ENCODE measurements around the gene LRRC8E.

Gene LRRC8E

DNA sequence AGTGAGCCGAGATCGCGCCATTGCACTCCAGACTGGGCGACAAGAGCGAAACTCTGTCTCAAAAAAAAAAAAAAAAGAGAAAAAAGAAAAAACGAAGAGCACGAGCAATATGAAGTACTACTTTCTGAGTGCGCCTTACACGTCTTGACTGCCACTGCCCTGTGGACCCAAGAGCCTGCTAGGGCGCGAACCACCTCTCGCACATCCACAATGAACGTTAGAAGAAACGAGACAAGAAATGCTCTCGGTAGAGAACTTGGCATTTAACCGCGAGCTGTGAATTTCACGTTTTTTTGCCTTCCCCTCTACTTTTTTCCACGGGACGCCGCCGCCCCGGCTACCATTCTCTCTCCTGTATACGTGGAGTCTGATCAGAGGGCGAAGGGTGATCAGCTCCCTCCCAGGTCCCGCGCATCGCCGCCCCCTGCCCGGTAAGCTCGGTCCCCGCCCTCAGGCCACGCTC, 54.7 kb downstream of the LRRC8E start:
- POLR2A ChIA-PET, result interaction anchor here (1.0 to 2.5 kb wide), 6 partner anchors 7 to 74 kb away, joined by 3 to 18 read pairs (median 8); partner anchors contain the start of genes MAP2K7 and SNAPC2
- no peak for DNase-seq (ENCODE audit: extremely low spot score)
- TF ChIP-seq, protein P1, sequence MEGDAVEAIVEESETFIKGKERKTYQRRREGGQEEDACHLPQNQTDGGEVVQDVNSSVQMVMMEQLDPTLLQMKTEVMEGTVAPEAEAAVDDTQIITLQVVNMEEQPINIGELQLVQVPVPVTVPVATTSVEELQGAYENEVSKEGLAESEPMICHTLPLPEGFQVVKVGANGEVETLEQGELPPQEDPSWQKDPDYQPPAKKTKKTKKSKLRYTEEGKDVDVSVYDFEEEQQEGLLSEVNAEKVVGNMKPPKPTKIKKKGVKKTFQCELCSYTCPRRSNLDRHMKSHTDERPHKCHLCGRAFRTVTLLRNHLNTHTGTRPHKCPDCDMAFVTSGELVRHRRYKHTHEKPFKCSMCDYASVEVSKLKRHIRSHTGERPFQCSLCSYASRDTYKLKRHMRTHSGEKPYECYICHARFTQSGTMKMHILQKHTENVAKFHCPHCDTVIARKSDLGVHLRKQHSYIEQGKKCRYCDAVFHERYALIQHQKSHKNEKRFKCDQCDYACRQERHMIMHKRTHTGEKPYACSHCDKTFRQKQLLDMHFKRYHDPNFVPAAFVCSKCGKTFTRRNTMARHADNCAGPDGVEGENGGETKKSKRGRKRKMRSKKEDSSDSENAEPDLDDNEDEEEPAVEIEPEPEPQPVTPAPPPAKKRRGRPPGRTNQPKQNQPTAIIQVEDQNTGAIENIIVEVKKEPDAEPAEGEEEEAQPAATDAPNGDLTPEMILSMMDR (IDR thresholded peaks at IDR 0.05; ENCODE audit: control extremely low read depth, extremely low read depth, low read depth, missing control alignments), result no peak
- CTCF ChIA-PET, result interaction anchor here (0.8 to 6.9 kb wide), 33 partner anchors 8 to 549 kb away, joined by 3 to 90 read pairs (median 7); partner anchors contain the start of genes CCL25, CTXN1, ELAVL1 and MAP2K7

GRCh38 chr19:7943444-7944176, 55.3 kb downstream of the LRRC8E start, which contains the start of gene TIMM44:
TSS of gene TIMM44 (minus strand) at chr19:7943666. CDS start at chr19:7943651, 15 bp downstream.
- TF ChIP-seq, protein P1 (IDR thresholded peaks at IDR 0.05; ENCODE audit: control extremely low read depth, extremely low read depth, low read depth, missing control alignments), result no peak
- POLR2A ChIA-PET, result interaction anchor here (0.6 to 2.5 kb wide), 11 partner anchors 8 to 447 kb away, joined by 3 to 18 read pairs (median 5); partner anchors contain the start of genes MAP2K7, PNPLA6, RAB11B and SNAPC2
- CTCF ChIA-PET, result interaction anchor here (0.7 to 6.9 kb wide), 41 partner anchors 8 to 550 kb away, joined by 3 to 90 read pairs (median 6); partner anchors contain the start of genes CCL25, CTXN1, ELAVL1 and MAP2K7
- DNase-seq (ENCODE audit: extremely low spot score), result peak; percentile 99

DNA sequence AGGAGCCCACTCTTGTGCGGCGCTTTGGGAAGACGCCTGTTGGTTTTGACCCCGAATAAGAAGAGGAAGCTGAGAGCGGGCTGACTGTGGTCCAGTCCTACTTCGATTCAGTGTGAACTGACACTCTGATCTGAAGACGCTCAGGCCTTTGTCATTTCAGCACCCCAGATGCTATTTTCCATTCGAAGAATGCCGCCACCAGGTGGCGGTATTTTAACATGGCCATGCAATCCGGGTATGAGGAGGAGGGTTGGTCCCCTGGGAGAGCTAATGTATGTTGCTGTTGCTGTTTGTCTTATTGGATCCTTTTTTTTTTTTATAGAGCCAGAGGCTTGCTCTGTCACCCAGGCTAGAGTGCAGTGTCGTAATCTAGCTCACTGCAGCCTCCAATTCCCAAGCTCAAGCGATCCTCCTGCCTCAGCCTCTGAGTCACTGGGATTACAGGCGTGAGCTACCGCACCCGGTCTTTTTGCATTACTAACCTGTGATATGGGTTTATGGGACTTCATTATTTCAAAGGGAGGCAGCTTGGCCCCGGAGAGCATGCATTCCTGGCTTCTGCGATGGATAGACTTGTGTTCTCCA, 56.0 kb downstream of the LRRC8E start:
- POLR2A ChIA-PET, result interaction anchor here (0.6 to 2.5 kb wide), 12 partner anchors 8 to 446 kb away, joined by 3 to 18 read pairs (median 4); partner anchors contain the start of genes MAP2K7, PNPLA6, RAB11B and SNAPC2
- DNase-seq (ENCODE audit: extremely low spot score), result peak; percentile 82
- TF ChIP-seq, protein P1 (IDR thresholded peaks at IDR 0.05; ENCODE audit: control extremely low read depth, extremely low read depth, low read depth, missing control alignments), result peak; percentile 83
- CTCF ChIA-PET, result interaction anchor here (0.7 to 6.9 kb wide), 47 partner anchors 8 to 714 kb away, joined by 3 to 90 read pairs (median 5); partner anchors contain the start of genes CCL25, CTXN1, ELAVL1 and MAP2K7

DNA sequence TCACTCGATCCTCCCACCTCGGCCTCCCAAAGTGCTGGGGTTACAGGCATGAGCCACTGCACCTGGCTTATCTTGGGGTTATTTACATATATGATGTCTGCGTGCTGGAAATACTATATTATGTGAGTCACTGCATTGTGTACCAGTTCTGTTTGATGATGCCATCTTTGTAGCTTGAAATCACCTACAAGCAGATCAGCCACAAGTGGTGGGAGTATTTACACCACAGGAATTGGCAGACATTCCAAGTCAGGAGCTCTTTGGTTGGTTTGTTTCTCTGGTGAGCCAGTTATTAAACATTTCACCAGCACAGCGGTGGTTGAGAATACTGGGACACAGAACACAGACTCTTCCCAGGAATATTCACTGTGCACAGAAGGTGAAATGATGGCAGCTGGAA, 59.6 kb downstream of the LRRC8E start:
- TF ChIP-seq, protein P1 (IDR thresholded peaks at IDR 0.05; ENCODE audit: control extremely low read depth, extremely low read depth, low read depth, missing control alignments), result no peak

More for the DNA sequence above, 59.6 kb downstream of the LRRC8E start:
- DNase-seq (ENCODE audit: extremely low spot score), result no peak
- ChIA-PET POLR2A (no interaction called here), CTCF (interaction anchor here (1.0 kb wide), 1 partner anchor 19 kb away, joined by 3 read pairs; no protein-coding TSS in a partner anchor)
